GM12878 (cell line): ENCODE measurements around the gene PROCA1. TPM values are rescaled to one million over a fixed set of nuclear protein-coding genes. Genes with fewer than 3 reads are reported as not detected.

ENCODE experiments used
- BACH1 ChIP-seq: fragments of 450-650 bp; IDR thresholded peaks from 2 replicates; pipeline ENCODE4 v1.6.1; 2017; ENCODE audit warnings: mild to moderate bottlenecking, borderline replicate concordance
- BHLHE40 ChIP-seq, 2 experiments: fragments of 450-650 bp in 1 of 2; IDR thresholded peaks; 2 replicates each; pipeline ENCODE4 v1.6.1; 2011 to 2017; ENCODE audit warnings: low read depth in 2 of 2, borderline replicate concordance in 1 of 2, improper control_type of control experiment in 1 of 2, low read length in 1 of 2, mild to moderate bottlenecking in 1 of 2
- CHD2 ChIP-seq: IDR thresholded peaks from 2 replicates; pipeline ENCODE4 v1.6.1; 2011; ENCODE audit warnings: low read depth, low read length, improper control_type of control experiment, borderline replicate concordance
- CREM ChIP-seq: IDR thresholded peaks from 2 replicates; pipeline ENCODE4 v1.6.1; 2014; ENCODE audit warnings: antibody characterized with exemption, low read depth
- E4F1 ChIP-seq: fragments of 450-650 bp; IDR thresholded peaks from 2 replicates; pipeline ENCODE4 v1.6.1; 2018; ENCODE audit warnings: borderline replicate concordance, mild to moderate bottlenecking; ENCODE audit not compliant: partially characterized antibody
- EED ChIP-seq: sonication (generic); IDR thresholded peaks from 2 replicates; pipeline ENCODE4 v1.6.1; 2016; ENCODE audit warnings: antibody characterized with exemption, low read depth
- ELK1 ChIP-seq: IDR thresholded peaks from 2 replicates; pipeline ENCODE4 v1.6.1; 2012; ENCODE audit warnings: low read depth, low read length, improper control_type of control experiment
- HSF1 ChIP-seq: fragments of 150-350 bp; IDR thresholded peaks from 2 replicates; pipeline ENCODE4 v1.6.1; 2014; ENCODE audit warnings: mild to moderate bottlenecking, low read depth, low read length
- IRF3 ChIP-seq: fragments of 450-650 bp; IDR thresholded peaks from 2 replicates; pipeline ENCODE4 v1.6.1; 2014; ENCODE audit warnings: mild to moderate bottlenecking
- IRF5 ChIP-seq: fragments of 450-650 bp; IDR thresholded peaks from 2 replicates; pipeline ENCODE4 v1.6.1; 2017; ENCODE audit warnings: borderline replicate concordance
- MEF2B ChIP-seq: fragments of 450-650 bp; IDR thresholded peaks from 2 replicates; pipeline ENCODE4 v1.6.1; 2018; ENCODE audit warnings: mild to moderate bottlenecking, moderate library complexity; ENCODE audit not compliant: partially characterized antibody, poor library complexity, severe bottlenecking
- MXI1 ChIP-seq: fragments of 150-350 bp; IDR thresholded peaks from 2 replicates; pipeline ENCODE4 v1.6.1; 2011; ENCODE audit warnings: low read depth, mild to moderate bottlenecking, inconsistent platforms, low read length, improper control_type of control experiment
- NR2C1 ChIP-seq: fragments of 450-650 bp; IDR thresholded peaks from 2 replicates; pipeline ENCODE4 v1.6.1; 2017; ENCODE audit warnings: antibody characterized with exemption, mild to moderate bottlenecking, moderate library complexity
- SREBF1 ChIP-seq: IDR thresholded peaks from 2 replicates; pipeline ENCODE4 v1.6.1; 2012; ENCODE audit warnings: mild to moderate bottlenecking, low read length
- STAT1 ChIP-seq: fragments of 450-650 bp; conservative IDR thresholded peaks from 2 replicates; pipeline ENCODE4 v1.6.1; 2014; ENCODE audit warnings: antibody characterized with exemption, mild to moderate bottlenecking
- TAF1 ChIP-seq: IDR thresholded peaks from 2 replicates; pipeline ENCODE4 v1.6.1; 2011; ENCODE audit warnings: mild to moderate bottlenecking, low read depth, low read length, borderline replicate concordance
- TBL1XR1 ChIP-seq: IDR thresholded peaks from 2 replicates; pipeline ENCODE4 v1.6.1; 2012; ENCODE audit warnings: low read depth, low read length, improper control_type of control experiment
- TCF12 ChIP-seq: IDR thresholded peaks from 2 replicates; pipeline ENCODE4 v1.6.1; 2011; ENCODE audit warnings: low read depth, mild to moderate bottlenecking, low read length
- TCF7 ChIP-seq: IDR thresholded peaks from 2 replicates; pipeline ENCODE4 v1.6.1; 2014; ENCODE audit warnings: antibody characterized with exemption, borderline replicate concordance
- YBX1 ChIP-seq: fragments of 450-650 bp; IDR thresholded peaks from 2 replicates; pipeline ENCODE4 v1.6.1; 2016; ENCODE audit warnings: antibody characterized with exemption
- ZNF622 ChIP-seq: fragments of 450-650 bp; IDR thresholded peaks from 2 replicates; pipeline ENCODE4 v1.6.1; 2017; ENCODE audit warnings: mild to moderate bottlenecking, inconsistent platforms
- polyA plus RNA-seq, 11 experiments: library from polyadenylated mRNA; depleted of rRNA in 4 of 11; unstranded in 6 of 11; stranded (reverse) in 5 of 11; fragments of >200 nt; fragmentation: Nextera tagmentation in 4 of 11; fragmentation: Illumina TruSeq in 1 of 11; extraction: Ambion mirVana in 4 of 11; extraction: Trizol in 1 of 11; gene quantifications; 1 replicate in 1 of 11; 2 replicates in 10 of 11; pipeline versions ENCODE4 v1.2.1 to v1.2.3, GENCODE V29; 2011 to 2016; ENCODE audit warnings: inconsistent platforms in 2 of 11, missing spikeins in 2 of 11, low read depth in 1 of 11
- total RNA-seq, 4 experiments: library from RNA; depleted of rRNA in 3 of 4; stranded (reverse); fragments of >200 nt in 3 of 4; fragmentation: Illumina TruSeq in 1 of 4; extraction: Trizol in 1 of 4; gene quantifications; 2 replicates each; pipeline versions ENCODE4 v1.2.1 to v1.2.3, GENCODE V29; 2013 to 2021

PROCA1 gene
- total and polyA plus RNA-seq, 10 of the 15 experiments (the other 5 are each of a cell fraction or from before 2014, with no cell fraction given) = 0.35 to 4.8 (median 1.4) TPM

GRCh38 chr17:28728364-28729200 is 16.9 kb upstream of the PROCA1 start, which contains the start of gene NEK8 (continued):
- 0 out of 2 replicates have a peak, but pooled peaks have one; percentile 38 for TF ChIP-seq IRF5
- no peak for TF ChIP-seq CREM
- 0 out of 2 replicates have a peak, but pooled peaks have one; percentile 6 for TF ChIP-seq TCF12
- TF ChIP-seq E4F1 = no peak
- TF ChIP-seq NR2C1 = no peak
- TF ChIP-seq STAT1 = peak; percentile 45; the same call in 1 of the 2 replicates
- TF ChIP-seq BHLHE40 (IDR thresholded peaks at IDR 0.05; ENCODE audit: borderline replicate concordance in 1 of 2, low read depth in 2 of 2, low read length in 1 of 2) = peak; percentile 53 to 63
- TF ChIP-seq IRF3 = no peak
- 0 out of 2 replicates have a peak, but pooled peaks have one; percentile 16 for TF ChIP-seq CHD2
- TF ChIP-seq MEF2B = no peak
- TF ChIP-seq MXI1 = 0 out of 2 replicates have a peak, but pooled peaks have one; percentile 49
- peak; percentile 42; the same call in 1 of the 2 replicates for TF ChIP-seq TBL1XR1
- no peak for TF ChIP-seq ZNF622
- TF ChIP-seq ELK1 = peak; percentile 36
- no peak for TF ChIP-seq YBX1
- TF ChIP-seq BACH1 = peak; percentile 99
- peak; percentile 40; the same call in 1 of the 2 replicates for TF ChIP-seq TCF7
- no peak for TF ChIP-seq HSF1
- 0 out of 2 replicates have a peak, but pooled peaks have one; percentile 10 for TF ChIP-seq SREBF1
- TF ChIP-seq EED = peak; percentile 2; the same call in 1 of the 2 replicates
- TF ChIP-seq TAF1 = peak; percentile 44; the same call in 1 of the 2 replicates
